Pancreas (tissue), 10 donors: ENCODE measurements around the gene MYL10. TPM values are rescaled to one million over a fixed set of nuclear protein-coding genes. Genes with fewer than 3 reads are reported as not detected.
A peak's percentile ranks its signal among the peaks of the same experiment; 100 is the strongest.
"Not testable (repeated sequence)": the region's sequence is repeated elsewhere in the genome, so short reads cannot be mapped to it uniquely, and the experiment has no call there.

Experiments
- ATAC-seq, 4 donors: fragments of 200-7000 bp; cut with Tn5 transposase; one replicate each; pipeline versions ENCODE4 v1.8.0 to v1.9.1; 2020; ENCODE audit warnings: mild to moderate bottlenecking in 4 of 4, moderate library complexity in 4 of 4
- DNase-seq, 6 donors: peaks; one replicate each; pipeline ENCODE4 v3.0.0-alpha.2; 2020
- FAIRE-seq: peaks from 2 replicates; lab custom pipeline; 2012; peaks lifted over from hg19 to GRCh38; lab: Jason Lieb, UNC
- H3K27ac ChIP-seq, 4 donors: fragments of 200-600 bp; sonication (generic); 1 replicate in 3 of 4; 2 replicates in 1 of 4; pipeline versions ENCODE4 v1.5.0 to v1.8.0; 2020
- H3K27me3 ChIP-seq, 4 donors: fragments of 200-600 bp; one replicate each; pipeline ENCODE4 v1.8.0; 2021
- H3K36me3 ChIP-seq, 3 donors: fragments of 200-600 bp; sonication (generic) in 1 of 3; one replicate each; pipeline versions ENCODE4 v1.5.0 to v1.8.0; 2020 to 2021
- H3K4me1 ChIP-seq, 3 donors: fragments of 200-600 bp; one replicate each; pipeline ENCODE4 v1.8.0; 2021
- H3K4me3 ChIP-seq, 4 donors: fragments of 200-600 bp; sonication (generic) in 2 of 4; one replicate each; pipeline versions ENCODE4 v1.5.0 to v1.8.0; 2020 to 2021
- H3K9me3 ChIP-seq, 4 donors: fragments of 200-600 bp; one replicate each; pipeline ENCODE4 v1.8.0; 2021
- CTCF ChIP-seq, 4 donors: fragments of 200-600 bp; sonication (generic) in 3 of 4; IDR thresholded peaks; one replicate each; pipeline versions ENCODE4 v1.5.0 to v1.8.0; 2021; ENCODE audit warnings: antibody characterized with exemption in 4 of 4
- WGBS, 2 donors: extraction: QIAGEN DNeasy Blood & Tissue Kit; methylation state at CpG; one replicate each; pipeline ENCODE4 v1.1.7; 2013; 5-methylcytosine and 5-hydroxymethylcytosine counted together
- intact Hi-C, 3 donors: fragments of 100-400 bp; cut with DNase I; formaldehyde crosslinking; loops; one replicate each; pipeline versions ENCODE4 v1.11.1 to v1.14.2; 2022
- polyA plus RNA-seq, 2 donors: library from polyadenylated mRNA; stranded (reverse); fragments of 200-250 nt; gene quantifications; one replicate each; pipeline ENCODE4 v1.2.3, GENCODE V29; 2013
- total RNA-seq, 6 donors: library from RNA; stranded (reverse); fragmentation: NEBNext Ultra II Directional in 4 of 6; extraction: Animal tissue kit (Norgen Biotek cat#: 25700) in 4 of 6; gene quantifications; one replicate each; pipeline versions ENCODE4 v1.2.1 to v1.2.4, GENCODE V29; 2021 to 2023
- donor health status: healthy with polysubstance abuse.
- donor health status: DM: no; HTN: no; CAD: no; lungs with moderate emphysema.
- donor health status: DM: no; HTN: no; CAD: no.
- donor health status: control.
- donor health status: control.
- donor health status: Bipolar disorder and iron deficiency.
- donor health status: DM: yes; HTN: yes; CAD: no.
- donor health status: DM: no; HTN: no; CAD: no.
- donor health status: DM: no; HTN: no; CAD: no.
- donor health status: DM: yes; HTN: yes; CAD: no.

The MYL10 gene
- total and polyA plus RNA-seq, 8 donors: not detected

GRCh38 chr7:101605611-101606497, 23.2 kb downstream of the MYL10 start:
- H3K27ac ChIP-seq: no peak overlapping the region
- DNase-seq (no peak), FAIRE-seq (no peak), ATAC-seq (no peak)
- H3K9me3 ChIP-seq: no peaks in the 10 kb centered on the region
- WGBS, 2 donors: 84 to 86% methylated on average over 26 of the region's 26 CpGs
- H3K4me3 ChIP-seq: no peak overlapping the region
- no peak for TF ChIP-seq CTCF (IDR thresholded peaks at IDR 0.05)
- H3K4me1 ChIP-seq: peaks cover 0 to 3% (median 0%) of the 10 kb centered on the region in 3 donors
- H3K27me3 ChIP-seq: no peaks in the 10 kb centered on the region
- intact Hi-C loops: no loop called here
- no peaks in the 10 kb centered on the region for H3K36me3 ChIP-seq

- not testable (repeated sequence) for DNase-seq, ATAC-seq, FAIRE-seq
Measured at GRCh38 chr7:101604934-101605332, 24.2 kb downstream of the MYL10 start.

GRCh38 chr7:101604331-101604933, 24.7 kb downstream of the MYL10 start:
- 69 to 84% methylated on average over 5 of the region's 5 CpGs for WGBS, 2 donors
- Histone ChIP-seq H3K9me3 (no peaks in the 10 kb centered on the region), H3K4me3 (no peak overlapping the region), H3K27me3 (no peaks in the 10 kb centered on the region), H3K27ac (no peak overlapping the region), H3K4me1 (peaks cover 0 to 3% (median 0%) of the 10 kb centered on the region in 3 donors), H3K36me3 (no peaks in the 10 kb centered on the region)
- intact Hi-C loops: loop anchor here in 1 of 3 donors (5.0 kb wide), 1 partner anchor 668 kb away; no protein-coding TSS in a partner anchor
- DNase-seq (no peak), FAIRE-seq (no peak), ATAC-seq (no peak)
- TF ChIP-seq CTCF (IDR thresholded peaks at IDR 0.05): no peak

More at GRCh38 chr7:101604934-101605332, 24.2 kb downstream of the MYL10 start:
- not testable (repeated sequence) for H3K27ac ChIP-seq, H3K9me3 ChIP-seq, H3K36me3 ChIP-seq, H3K4me1 ChIP-seq, H3K4me3 ChIP-seq, H3K27me3 ChIP-seq
- intact Hi-C loops: loop anchor here in 1 of 3 donors (5.0 kb wide), 1 partner anchor 667 kb away; no protein-coding TSS in a partner anchor
- WGBS, 2 donors: 69 to 74% methylated on average over 2 of the region's 2 CpGs

- WGBS, 2 donors: 33 to 34% methylated on average over 25 of the region's 25 CpGs
- Histone ChIP-seq H3K27ac (no peak overlapping the region), H3K4me3 (no peak overlapping the region), H3K27me3 (no peaks in the 10 kb centered on the region), H3K4me1 (no peaks in the 10 kb centered on the region), H3K9me3 (no peaks in the 10 kb centered on the region), H3K36me3 (no peaks in the 10 kb centered on the region)
- intact Hi-C loops: loop anchor here in 1 of 3 donors (5.0 kb wide), 1 partner anchor 670 kb away; no protein-coding TSS in a partner anchor
- DNase-seq: peak; percentile 50 to 92 (median 76)
- no peak for FAIRE-seq
- ATAC-seq: peak; percentile 65 to 89 (median 86)
- peak; percentile 74 to 96 (median 88) for TF ChIP-seq CTCF (IDR thresholded peaks at IDR 0.05)
Measured at GRCh38 chr7:101602484-101603241, 26.4 kb downstream of the MYL10 start.

- no peak for TF ChIP-seq CTCF (IDR thresholded peaks at IDR 0.05)
- Histone ChIP-seq H3K9me3 (no peaks in the 10 kb centered on the region), H3K27ac (no peak overlapping the region), H3K4me3 (no peak overlapping the region), H3K36me3 (no peaks in the 10 kb centered on the region), H3K4me1 (no peaks in the 10 kb centered on the region), H3K27me3 (no peaks in the 10 kb centered on the region)
- ATAC-seq: no peak
- intact Hi-C loops: loop anchor here in 1 of 3 donors (5.0 kb wide), 1 partner anchor 670 kb away; no protein-coding TSS in a partner anchor
- 47 to 53% methylated on average over 12 of the region's 12 CpGs for WGBS, 2 donors
- no peak for DNase-seq
- no peak for FAIRE-seq
Measured at GRCh38 chr7:101602082-101602481, 27.0 kb downstream of the MYL10 start.
